HG03135 (cell line): ENCODE measurements around the gene CIAO2B.
"Not testable (repeated sequence)": the region's sequence is repeated elsewhere in the genome, so short reads cannot be mapped to it uniquely, and the experiment has no call there.

Source experiments
- ATAC-seq: cut with Tn5 transposase; IDR thresholded peaks from one replicate; pipeline ENCODE4 v1.9.1; 2021; ENCODE audit warnings: mild to moderate bottlenecking, moderate library complexity; ENCODE audit not compliant: unreplicated experiment

Gene CIAO2B

GRCh38 chr16:66934138-66934838, at the start of gene CIAO2B:
CIAO2B (minus strand) TSS chr16:66934402; CDS start chr16:66934364, 38 bp downstream.
- ATAC-seq, result peak; percentile 66

GRCh38 chr16:66983033-66983432, 48.8 kb upstream of the CIAO2B start:
- ATAC-seq, result no peak

- no peak for ATAC-seq
Measured at GRCh38 chr16:66979011-66979717, 45.0 kb upstream of the CIAO2B start.

- peak; percentile 75 for ATAC-seq
Measured at GRCh38 chr16:66977341-66978113, 43.3 kb upstream of the CIAO2B start.

GRCh38 chr16:66976746-66977145, 42.5 kb upstream of the CIAO2B start:
- no peak for ATAC-seq

GRCh38 chr16:66975302-66975893, 41.2 kb upstream of the CIAO2B start:
- ATAC-seq, result no peak

- not testable (repeated sequence) for ATAC-seq
Measured at GRCh38 chr16:66974932-66975246, 40.7 kb upstream of the CIAO2B start.

- ATAC-seq, result not testable (repeated sequence)
Measured at GRCh38 chr16:66974156-66974931, 40.1 kb upstream of the CIAO2B start.

GRCh38 chr16:66973716-66974115, 39.5 kb upstream of the CIAO2B start:
- no peak for ATAC-seq

GRCh38 chr16:66972983-66973382, 38.8 kb upstream of the CIAO2B start:
- ATAC-seq, result no peak

- ATAC-seq, result no peak
Measured at GRCh38 chr16:66970775-66971720, 36.8 kb upstream of the CIAO2B start.

- no peak for ATAC-seq
Measured at GRCh38 chr16:66968847-66969246, 34.6 kb upstream of the CIAO2B start.

- ATAC-seq, result no peak
Measured at GRCh38 chr16:66964049-66964448, 29.8 kb upstream of the CIAO2B start.

- ATAC-seq, result no peak
Measured at GRCh38 chr16:66961914-66962313, 27.7 kb upstream of the CIAO2B start.

GRCh38 chr16:66961065-66961744, 27.0 kb upstream of the CIAO2B start, which contains the start of gene CES3:
CES3 (plus strand) TSS chr16:66961266; CDS start chr16:66961308, 42 bp downstream.
- no peak for ATAC-seq

- no peak for ATAC-seq
Measured at GRCh38 chr16:66960270-66960669, 26.1 kb upstream of the CIAO2B start.

- ATAC-seq, result no peak
Measured at GRCh38 chr16:66959704-66960161, 25.5 kb upstream of the CIAO2B start.

GRCh38 chr16:66958857-66959703, 24.9 kb upstream of the CIAO2B start:
- ATAC-seq, result no peak
